Stimulated activated CD8-positive, alpha-beta memory T cell treated with anti-CD3 and anti-CD28 coated beads, Interleukin-4, amount 100 ng/mL, for 4 hours (primary cell): ENCODE results near the gene SDK2.
"Not testable (repeated sequence)": the region's sequence is repeated elsewhere in the genome, so short reads cannot be mapped to it uniquely, and the experiment has no call there.

Source experiments
- DNase-seq, 2 donors: peaks; one replicate each; pipeline ENCODE4 v3.0.0-alpha.2; 2020; ENCODE audit warnings: low read depth in 2 of 2, low spot score in 1 of 2

SDK2 gene

GRCh38 chr17:73311781-73312641, 332.2 kb downstream of the SDK2 start, which contains the start of gene CDC42EP4:
CDC42EP4 (minus strand) TSS chr17:73312001; CDS start chr17:73286500, 25,501 bp downstream.
- DNase-seq, result peak; percentile 49 to 70

- no peak for DNase-seq
These were observed 332.8 kb downstream of the SDK2 start for GRCh38 chr17:73311428-73311780.

GRCh38 chr17:73309727-73310596, 334.3 kb downstream of the SDK2 start:
- no peak for DNase-seq

GRCh38 chr17:73308959-73309358, 335.3 kb downstream of the SDK2 start:
- DNase-seq, result not testable (repeated sequence)

GRCh38 chr17:73308017-73308823, 336.0 kb downstream of the SDK2 start:
- no peak for DNase-seq

- DNase-seq, result no peak
These were observed 337.1 kb downstream of the SDK2 start for GRCh38 chr17:73307130-73307529.

- no peak for DNase-seq
These were observed 338.1 kb downstream of the SDK2 start for GRCh38 chr17:73305845-73306836.

- no peak for DNase-seq
These were observed 339.1 kb downstream of the SDK2 start for GRCh38 chr17:73304971-73305812.

GRCh38 chr17:73304438-73304837, 339.8 kb downstream of the SDK2 start:
- no peak for DNase-seq

GRCh38 chr17:73302189-73302588, 342.1 kb downstream of the SDK2 start:
- DNase-seq, result no peak

- no peak for DNase-seq
These were observed 342.9 kb downstream of the SDK2 start for GRCh38 chr17:73301369-73301768.

- no peak for DNase-seq
These were observed 343.9 kb downstream of the SDK2 start for GRCh38 chr17:73300392-73300791.

- DNase-seq, result no peak
These were observed 346.0 kb downstream of the SDK2 start for GRCh38 chr17:73297934-73298861.

GRCh38 chr17:73293480-73293911, 350.7 kb downstream of the SDK2 start:
- DNase-seq, result no peak

- DNase-seq, result no peak
These were observed 351.2 kb downstream of the SDK2 start for GRCh38 chr17:73293031-73293430.

- no peak for DNase-seq
These were observed 352.2 kb downstream of the SDK2 start for GRCh38 chr17:73292031-73292531.

GRCh38 chr17:73291260-73291801, 352.9 kb downstream of the SDK2 start:
- DNase-seq, result no peak
